Fibroblast of lung (primary cell): ENCODE results near the gene SEMA4C. TPM values are rescaled to one million over a fixed set of nuclear protein-coding genes. Genes with fewer than 3 reads are reported as not detected.

Experiments used
- DNase-seq, 2 donors: peaks; one replicate each; pipeline versions ENCODE4 v3.0.0 to v3.0.0-alpha.2; 2010; ENCODE audit warnings: low read depth in 2 of 2
- H2AFZ ChIP-seq: 2 replicates; pipeline ENCODE4 v1.5.1; 2012; ENCODE audit warnings: low read length, control low read depth, inconsistent platforms
- H3K27ac ChIP-seq: 2 replicates; pipeline ENCODE4 v1.5.1; 2011; ENCODE audit warnings: low read length, control low read depth; ENCODE audit not compliant: insufficient read depth
- H3K27me3 ChIP-seq: 2 replicates; pipeline ENCODE4 v1.5.1; 2011; ENCODE audit warnings: mild to moderate bottlenecking, low read length; ENCODE audit not compliant: control insufficient read depth, insufficient read depth
- H3K36me3 ChIP-seq: 2 replicates; pipeline ENCODE4 v1.5.1; 2011; ENCODE audit warnings: low read length; ENCODE audit not compliant: control insufficient read depth, insufficient read depth
- H3K4me1 ChIP-seq: 2 replicates; pipeline ENCODE4 v1.5.1; 2011; ENCODE audit warnings: low read length; ENCODE audit not compliant: control insufficient read depth, insufficient read depth; ENCODE audit errors: extremely low read depth
- H3K4me2 ChIP-seq: 2 replicates; pipeline ENCODE4 v1.5.1; 2011; ENCODE audit warnings: low read length, control low read depth; ENCODE audit not compliant: insufficient read depth; ENCODE audit errors: extremely low read depth
- H3K4me3 ChIP-seq, 4 experiments: fragments of 200-600 bp in 1 of 4; sonication (generic) in 1 of 4; replicated peaks in 1 of 4; 2 replicates each; pipeline ENCODE4 v1.5.1; 2011 to 2016; ENCODE audit warnings: low read length in 4 of 4, low read depth in 3 of 4, mild to moderate bottlenecking in 3 of 4, control low read depth in 2 of 4, inconsistent platforms in 1 of 4, mixed read lengths in 1 of 4; ENCODE audit not compliant: insufficient read depth in 1 of 4; ENCODE audit errors: control extremely low read depth in 1 of 4
- H3K79me2 ChIP-seq: 2 replicates; pipeline ENCODE4 v1.5.1; 2012; ENCODE audit warnings: mild to moderate bottlenecking, low read length, inconsistent platforms; ENCODE audit not compliant: control insufficient read depth, insufficient read depth
- H3K9ac ChIP-seq: 2 replicates; pipeline ENCODE4 v1.5.1; 2011; ENCODE audit warnings: mild to moderate bottlenecking, low read length, control low read depth; ENCODE audit not compliant: insufficient read depth
- H3K9me3 ChIP-seq: 2 replicates; pipeline ENCODE4 v1.5.1; 2012; ENCODE audit warnings: low read depth, low read length; ENCODE audit not compliant: control insufficient read depth, insufficient read depth
- H4K20me1 ChIP-seq: 2 replicates; pipeline ENCODE4 v1.5.1; 2011; ENCODE audit warnings: low read length; ENCODE audit not compliant: control insufficient read depth, insufficient read depth; ENCODE audit errors: extremely low read depth
- EZH2 ChIP-seq: IDR thresholded peaks from 2 replicates; pipeline ENCODE4 v1.5.1; 2012; ENCODE audit warnings: low read length, control low read depth, mild to moderate bottlenecking; ENCODE audit errors: missing control alignments
- polyA minus RNA-seq: library from RNA; depleted of rRNA, polyadenylated mRNA; stranded (reverse); fragments of >200 nt; gene quantifications from 2 replicates; pipeline ENCODE4 v1.2.3, GENCODE V29; 2011; ENCODE audit warnings: low replicate concordance
- polyA plus RNA-seq, 2 donors: library from polyadenylated mRNA; depleted of rRNA in 1 of 2; stranded (reverse) in 1 of 2; unstranded in 1 of 2; fragments of >200 nt; gene quantifications; 2 replicates each; pipeline ENCODE4 v1.2.1, GENCODE V29; 2011 to 2012; ENCODE audit warnings: missing spikeins in 1 of 2
- total RNA-seq: library from RNA; depleted of rRNA; stranded (reverse); fragments of >200 nt; gene quantifications from 2 replicates; pipeline ENCODE4 v1.2.1, GENCODE V29; 2014
- TF ChIP-seq, protein P1 (sequence below), 2 donors: IDR thresholded peaks in 1 of 2; conservative IDR thresholded peaks in 1 of 2; 1 replicate in 1 of 2; 2 replicates in 1 of 2; pipeline ENCODE4 v1.5.1; 2011 to 2012; ENCODE audit warnings: low read length in 2 of 2, control low read depth in 1 of 2, inconsistent platforms in 1 of 2, low read depth in 1 of 2, mild to moderate bottlenecking in 1 of 2

The SEMA4C gene, protein sequence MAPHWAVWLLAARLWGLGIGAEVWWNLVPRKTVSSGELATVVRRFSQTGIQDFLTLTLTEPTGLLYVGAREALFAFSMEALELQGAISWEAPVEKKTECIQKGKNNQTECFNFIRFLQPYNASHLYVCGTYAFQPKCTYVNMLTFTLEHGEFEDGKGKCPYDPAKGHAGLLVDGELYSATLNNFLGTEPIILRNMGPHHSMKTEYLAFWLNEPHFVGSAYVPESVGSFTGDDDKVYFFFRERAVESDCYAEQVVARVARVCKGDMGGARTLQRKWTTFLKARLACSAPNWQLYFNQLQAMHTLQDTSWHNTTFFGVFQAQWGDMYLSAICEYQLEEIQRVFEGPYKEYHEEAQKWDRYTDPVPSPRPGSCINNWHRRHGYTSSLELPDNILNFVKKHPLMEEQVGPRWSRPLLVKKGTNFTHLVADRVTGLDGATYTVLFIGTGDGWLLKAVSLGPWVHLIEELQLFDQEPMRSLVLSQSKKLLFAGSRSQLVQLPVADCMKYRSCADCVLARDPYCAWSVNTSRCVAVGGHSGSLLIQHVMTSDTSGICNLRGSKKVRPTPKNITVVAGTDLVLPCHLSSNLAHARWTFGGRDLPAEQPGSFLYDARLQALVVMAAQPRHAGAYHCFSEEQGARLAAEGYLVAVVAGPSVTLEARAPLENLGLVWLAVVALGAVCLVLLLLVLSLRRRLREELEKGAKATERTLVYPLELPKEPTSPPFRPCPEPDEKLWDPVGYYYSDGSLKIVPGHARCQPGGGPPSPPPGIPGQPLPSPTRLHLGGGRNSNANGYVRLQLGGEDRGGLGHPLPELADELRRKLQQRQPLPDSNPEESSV
- total RNA-seq = 17.5 and 19.8 TPM in 2 replicates
- 9.4 and 12.7 TPM in 2 replicates for polyA plus RNA-seq
- polyA plus RNA-seq (2012) = 12.4 and 14.3 TPM in 2 replicates
- 31.1 and 61.9 TPM in 2 replicates for polyA minus RNA-seq

DNA sequence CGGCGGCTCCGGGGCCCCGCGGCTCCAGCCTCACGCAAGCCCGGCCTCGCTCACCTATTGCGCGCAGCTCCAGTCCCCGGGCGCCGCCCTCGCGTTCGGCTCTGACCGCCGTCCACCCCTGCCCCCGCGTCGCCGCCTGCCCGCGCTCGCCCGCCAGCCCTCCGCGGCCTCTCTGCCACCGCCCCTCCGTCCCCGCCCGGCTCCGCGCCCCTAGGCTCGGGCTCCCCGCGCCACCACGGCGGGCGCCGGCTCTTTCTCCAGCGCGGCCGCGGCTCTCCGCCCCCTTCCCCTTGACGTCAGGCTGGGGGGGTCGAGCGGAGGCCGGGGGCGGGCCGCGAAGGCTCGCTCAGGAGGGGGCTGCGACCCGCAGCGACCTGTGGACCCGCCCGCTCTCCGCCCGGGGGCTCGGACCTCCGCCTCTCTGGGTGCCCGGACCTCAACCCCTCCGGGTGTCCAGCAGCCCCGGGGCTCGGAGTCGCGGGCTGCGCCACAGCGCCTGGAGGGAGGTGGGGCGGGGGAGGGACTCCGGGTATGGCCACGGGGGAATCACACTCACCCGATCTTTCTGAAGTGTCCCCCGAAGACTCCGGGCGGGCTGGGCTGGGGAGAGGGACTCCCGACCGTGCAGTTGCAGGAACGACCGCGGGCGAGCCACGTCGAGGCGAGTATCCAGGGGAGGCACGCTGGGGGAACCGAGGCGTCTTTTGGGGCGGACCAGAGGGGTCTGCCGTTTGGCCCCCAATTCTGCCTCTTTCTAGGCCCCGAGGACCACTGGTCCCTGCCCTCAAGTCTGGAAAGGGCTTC is at the start of gene SEMA4C:
Gene SEMA4C, minus strand, starts transcription at position 259 of the 804 bp plus-strand sequence. CDS start 2,194 bp downstream, outside the sequence.
- H3K4me1 ChIP-seq = peaks cover 13% of the 10 kb centered on the region
- H3K27me3 ChIP-seq = peaks cover 4% of the 10 kb centered on the region
- no peaks in the 10 kb centered on the region for H3K9me3 ChIP-seq
- TF ChIP-seq, protein P1, sequence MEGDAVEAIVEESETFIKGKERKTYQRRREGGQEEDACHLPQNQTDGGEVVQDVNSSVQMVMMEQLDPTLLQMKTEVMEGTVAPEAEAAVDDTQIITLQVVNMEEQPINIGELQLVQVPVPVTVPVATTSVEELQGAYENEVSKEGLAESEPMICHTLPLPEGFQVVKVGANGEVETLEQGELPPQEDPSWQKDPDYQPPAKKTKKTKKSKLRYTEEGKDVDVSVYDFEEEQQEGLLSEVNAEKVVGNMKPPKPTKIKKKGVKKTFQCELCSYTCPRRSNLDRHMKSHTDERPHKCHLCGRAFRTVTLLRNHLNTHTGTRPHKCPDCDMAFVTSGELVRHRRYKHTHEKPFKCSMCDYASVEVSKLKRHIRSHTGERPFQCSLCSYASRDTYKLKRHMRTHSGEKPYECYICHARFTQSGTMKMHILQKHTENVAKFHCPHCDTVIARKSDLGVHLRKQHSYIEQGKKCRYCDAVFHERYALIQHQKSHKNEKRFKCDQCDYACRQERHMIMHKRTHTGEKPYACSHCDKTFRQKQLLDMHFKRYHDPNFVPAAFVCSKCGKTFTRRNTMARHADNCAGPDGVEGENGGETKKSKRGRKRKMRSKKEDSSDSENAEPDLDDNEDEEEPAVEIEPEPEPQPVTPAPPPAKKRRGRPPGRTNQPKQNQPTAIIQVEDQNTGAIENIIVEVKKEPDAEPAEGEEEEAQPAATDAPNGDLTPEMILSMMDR (conservative IDR thresholded peaks at IDR 0.05 in 1 of 2, IDR thresholded peaks at IDR 0.05 in 1 of 2; ENCODE audit: low read depth in 1 of 2, low read length in 2 of 2) = no peak
- no peak for TF ChIP-seq EZH2
- no peaks in the 10 kb centered on the region for H4K20me1 ChIP-seq
- peak within 1 kb of the TSS; percentile 41 to 91 (median 55) for H3K4me3 ChIP-seq
- H3K79me2 ChIP-seq = peaks cover 31% of the 10 kb centered on the region
- H3K36me3 ChIP-seq = peaks cover 15% of the 10 kb centered on the region
- peak within 1 kb of the TSS; percentile 71 for H3K9ac ChIP-seq
- peak within 1 kb of the TSS; percentile 49 for H3K4me2 ChIP-seq
- H2AFZ ChIP-seq = no peak within 1 kb of the TSS
- DNase-seq = peak; percentile 41 to 44
- peak within 1 kb of the TSS; percentile 77 for H3K27ac ChIP-seq

DNA sequence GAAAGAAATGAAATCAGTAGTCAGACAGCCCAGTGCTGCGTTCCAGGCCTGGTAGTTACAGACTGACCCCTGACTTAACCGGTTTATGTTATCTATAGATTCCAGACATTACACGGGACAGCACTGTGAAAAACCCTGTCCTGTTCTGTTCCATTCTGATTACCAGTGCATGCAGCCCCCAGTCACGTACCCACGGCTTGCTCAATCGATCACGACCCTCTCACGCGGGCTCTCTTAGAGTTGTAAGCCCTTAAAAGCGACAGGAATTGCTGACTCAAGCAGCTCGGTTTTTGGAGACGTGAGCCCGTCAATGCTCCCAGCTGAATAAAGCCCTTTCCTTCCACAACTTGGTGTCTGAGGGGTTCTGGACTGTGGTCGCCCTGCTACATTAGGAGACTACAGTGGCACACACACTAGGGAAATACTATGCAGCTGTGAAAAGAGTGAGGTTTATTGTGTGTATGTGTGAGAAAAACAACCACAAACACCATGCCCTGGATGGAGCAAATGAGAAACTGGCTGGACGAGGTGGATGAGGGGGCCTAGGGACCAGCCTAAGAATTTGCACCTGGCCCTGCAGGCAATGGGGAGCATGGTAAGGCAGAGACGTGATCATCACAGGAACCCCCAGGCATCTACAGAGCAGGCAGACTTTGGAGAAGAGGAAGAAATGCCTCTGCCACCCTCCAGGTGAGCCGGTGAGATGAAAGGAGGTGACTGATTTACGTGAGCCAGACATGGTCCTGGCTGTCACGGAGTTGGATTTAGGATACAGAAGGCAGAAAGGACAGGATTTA is 49.1 kb upstream of the SEMA4C start:
- Histone ChIP-seq H3K4me3 (no peak overlapping the region), H2AFZ (no peak overlapping the region), H4K20me1 (no peaks in the 10 kb centered on the region), H3K36me3 (no peaks in the 10 kb centered on the region), H3K27me3 (no peaks in the 10 kb centered on the region), H3K9ac (no peak overlapping the region), H3K9me3 (no peaks in the 10 kb centered on the region), H3K4me2 (no peak overlapping the region), H3K79me2 (no peaks in the 10 kb centered on the region), H3K4me1 (no peaks in the 10 kb centered on the region), H3K27ac (no peak overlapping the region)
- no peak for TF ChIP-seq EZH2
- TF ChIP-seq, protein P1 (conservative IDR thresholded peaks at IDR 0.05 in 1 of 2, IDR thresholded peaks at IDR 0.05 in 1 of 2; ENCODE audit: low read depth in 1 of 2, low read length in 2 of 2) = no peak
- no peak for DNase-seq
